Activated CD4-positive, alpha-beta T cell treated with anti-CD3 and anti-CD28 coated beads for 24 hours (primary cell): ENCODE data around the gene CCDC201.
"Not testable (repeated sequence)": the region's sequence is repeated elsewhere in the genome, so short reads cannot be mapped to it uniquely, and the experiment has no call there.

ENCODE experiments used
- DNase-seq, 2 donors: peaks; one replicate each; pipeline ENCODE4 v3.0.0-alpha.2; 2020; ENCODE audit warnings: low read depth in 2 of 2

CCDC201 gene

GRCh38 chr7:45874408-45875131 lies 1.7 kb upstream of the CCDC201 start:
- DNase-seq: no peak

GRCh38 chr7:45873355-45873754 lies 473 bp upstream of the CCDC201 start:
- no peak for DNase-seq

DNA sequence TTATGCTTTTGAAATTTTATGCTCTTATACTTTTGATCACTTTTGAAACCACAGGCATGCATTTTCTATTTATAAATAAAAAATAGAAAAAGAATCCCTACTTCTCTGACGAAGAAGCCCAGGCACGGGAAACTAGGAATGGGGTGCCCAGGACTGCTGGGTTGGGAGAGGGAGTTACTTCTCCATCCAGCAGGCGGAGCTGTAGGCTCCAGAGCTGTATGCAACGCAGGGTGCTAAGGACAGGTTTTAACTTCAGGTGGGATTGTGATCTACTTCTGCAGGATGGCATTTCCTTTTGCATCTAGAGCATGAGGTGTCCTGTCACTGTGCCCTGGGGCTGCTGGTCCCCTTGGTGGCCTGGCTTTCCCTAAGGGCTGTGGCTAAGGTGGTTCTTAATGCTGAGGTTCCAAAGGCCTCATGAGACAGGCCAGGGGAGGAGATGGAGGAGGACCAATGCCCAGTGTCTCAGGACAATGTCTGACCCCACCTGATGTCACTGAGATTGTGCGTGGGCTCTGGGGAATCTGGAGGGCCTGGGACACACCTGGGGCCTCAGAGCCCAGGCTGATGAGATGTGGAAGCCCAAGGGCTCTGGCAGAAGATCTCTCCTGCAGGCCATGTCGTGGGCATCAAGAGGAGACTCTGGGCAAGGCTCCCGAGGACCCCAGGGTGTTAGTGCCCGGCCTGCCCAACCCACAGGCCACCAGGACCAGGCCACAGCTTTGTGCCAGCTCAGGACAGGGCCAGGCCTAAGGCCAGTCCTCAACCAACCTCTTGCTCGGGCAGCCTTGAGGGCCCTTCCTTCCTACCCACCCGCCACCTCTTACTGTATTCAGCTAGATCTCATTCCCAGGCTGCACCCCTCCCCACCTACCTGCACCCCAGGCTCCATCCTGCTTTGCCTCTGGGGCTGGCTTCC lies 507 bp downstream of the CCDC201 start:
- no peak for DNase-seq

- no peak for DNase-seq
These were observed 3.5 kb downstream of the CCDC201 start for GRCh38 chr7:45869426-45869825.

GRCh38 chr7:45867471-45867870 lies 5.4 kb downstream of the CCDC201 start:
- DNase-seq: no peak

- no peak for DNase-seq
These were observed 7.1 kb downstream of the CCDC201 start for GRCh38 chr7:45865594-45866410.

GRCh38 chr7:45863715-45864114 lies 9.2 kb downstream of the CCDC201 start:
- no peak for DNase-seq

DNA sequence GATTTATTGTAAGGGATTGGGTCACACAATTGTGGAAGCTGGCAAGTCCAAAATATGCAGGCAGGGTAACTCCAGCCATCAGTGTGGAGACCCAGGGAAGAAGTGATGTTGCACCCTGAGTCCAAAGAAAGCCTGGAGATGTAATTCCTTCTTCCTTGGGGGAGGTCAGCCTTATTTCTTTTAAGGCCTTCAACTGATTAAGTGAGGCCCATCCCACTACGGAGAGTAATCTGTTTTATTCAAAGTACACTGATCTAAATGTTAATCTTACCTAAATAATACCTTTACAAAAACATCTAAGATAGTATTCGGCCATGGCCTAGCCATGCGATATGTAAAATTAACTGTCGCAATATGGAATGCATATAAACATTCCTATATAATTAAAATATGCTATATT lies 16.0 kb downstream of the CCDC201 start:
- not testable (repeated sequence) for DNase-seq

DNA sequence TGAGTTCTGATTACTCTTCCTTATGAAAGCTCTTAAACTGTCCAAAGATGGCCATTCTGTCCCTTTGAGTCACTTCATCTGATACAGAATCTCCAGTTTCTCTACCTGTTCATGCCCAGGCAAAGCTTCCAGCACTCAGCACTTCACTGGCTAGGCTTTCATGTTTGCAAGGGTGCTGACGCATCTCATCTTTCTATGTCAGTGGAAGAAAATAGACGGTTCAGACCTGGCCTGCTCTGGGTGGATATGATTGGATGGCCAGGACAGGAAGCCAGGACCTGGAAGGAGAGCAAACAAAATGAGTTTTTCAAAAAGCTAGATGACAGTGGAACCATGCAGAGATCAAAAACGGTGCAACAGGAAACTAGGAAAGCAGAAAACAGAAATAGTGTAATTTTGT lies 17.2 kb downstream of the CCDC201 start:
- DNase-seq: not testable (repeated sequence)

DNA sequence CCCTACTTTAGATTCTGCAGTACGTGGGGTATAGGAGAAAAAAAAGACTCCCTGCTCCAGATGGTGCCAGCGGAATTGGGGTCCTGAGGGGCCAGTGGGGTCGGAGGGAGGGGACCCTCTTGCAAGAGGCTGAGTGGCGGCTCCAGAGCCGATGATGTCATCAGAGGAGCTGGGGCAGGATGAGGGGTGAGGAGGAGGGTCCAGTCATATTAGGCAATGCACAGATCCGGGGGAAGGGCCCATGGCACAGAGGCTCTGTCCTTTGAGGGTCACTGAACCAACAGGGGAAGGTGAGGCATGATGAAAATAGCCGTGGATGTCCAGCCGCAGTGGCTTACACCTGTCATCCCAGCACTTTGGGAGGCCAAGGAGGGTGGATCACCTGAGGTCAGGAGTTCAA lies 19.4 kb downstream of the CCDC201 start:
- DNase-seq: not testable (repeated sequence)

DNA sequence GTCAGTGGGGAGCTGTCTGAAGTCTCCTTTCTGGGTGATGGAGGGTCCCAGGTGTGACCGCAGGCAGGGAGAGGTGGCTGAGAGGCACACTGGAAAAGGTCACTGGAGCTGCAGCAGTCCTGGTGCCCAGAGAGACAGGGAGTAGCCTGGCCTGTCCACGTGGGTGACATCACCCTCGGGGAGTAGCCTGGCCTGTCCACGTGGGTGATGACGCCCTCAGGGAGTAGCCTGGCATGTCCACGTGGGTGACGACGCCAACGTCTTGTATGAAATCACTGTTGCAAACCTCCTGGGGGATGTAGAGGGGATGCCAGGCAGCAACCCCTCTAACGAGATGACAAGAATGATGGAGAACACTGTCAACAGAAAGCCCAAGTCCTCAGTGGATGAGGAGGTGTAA lies 19.9 kb downstream of the CCDC201 start:
- DNase-seq: not testable (repeated sequence)

- DNase-seq: not testable (repeated sequence)
These were observed 24.1 kb downstream of the CCDC201 start for GRCh38 chr7:45848734-45849133.

GRCh38 chr7:45846536-45846935 lies 26.3 kb downstream of the CCDC201 start:
- not testable (repeated sequence) for DNase-seq

GRCh38 chr7:45841926-45842717 lies 30.8 kb downstream of the CCDC201 start:
- not testable (repeated sequence) for DNase-seq

- DNase-seq: not testable (repeated sequence)
These were observed 34.0 kb downstream of the CCDC201 start for GRCh38 chr7:45838852-45839251.

DNA sequence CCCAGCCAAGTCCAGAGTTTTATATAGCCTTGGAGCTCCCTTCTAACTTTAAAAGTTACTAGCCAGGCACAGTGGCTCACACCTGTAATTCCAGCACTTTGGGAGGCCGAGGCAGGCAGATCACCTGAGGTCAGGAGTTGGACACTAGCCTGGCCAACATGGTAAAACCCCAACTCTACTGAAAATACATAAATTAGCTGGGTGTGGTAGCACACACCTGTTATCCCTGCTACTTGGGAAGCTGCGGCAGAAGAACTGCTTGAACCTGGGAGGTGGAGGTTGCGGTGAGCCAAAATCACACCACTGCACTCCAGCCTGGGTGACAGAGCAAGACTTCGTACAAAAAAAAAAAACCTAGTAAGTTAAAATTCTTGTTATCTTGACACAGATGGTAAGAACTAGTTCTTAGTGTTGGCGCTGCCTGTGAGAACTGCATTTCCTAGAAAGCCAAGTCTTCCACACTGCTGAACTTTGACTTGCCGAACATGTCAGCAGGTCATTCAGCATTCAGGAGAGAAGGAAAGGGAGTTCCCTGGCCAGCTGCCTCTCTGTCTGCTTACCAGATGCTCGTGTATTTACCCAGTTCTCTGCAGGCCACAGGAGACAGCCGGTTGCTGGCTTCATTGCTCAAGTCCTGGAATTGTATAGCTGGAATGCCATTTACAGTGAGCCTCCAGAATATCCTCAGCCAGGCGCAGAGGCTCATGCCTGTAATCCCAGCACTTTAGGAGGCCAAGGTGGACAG lies 40.3 kb downstream of the CCDC201 start:
- not testable (repeated sequence) for DNase-seq

- not testable (repeated sequence) for DNase-seq
These were observed 43.0 kb downstream of the CCDC201 start for GRCh38 chr7:45829846-45830245.

- not testable (repeated sequence) for DNase-seq
These were observed 45.2 kb downstream of the CCDC201 start for GRCh38 chr7:45827731-45828130.

DNA sequence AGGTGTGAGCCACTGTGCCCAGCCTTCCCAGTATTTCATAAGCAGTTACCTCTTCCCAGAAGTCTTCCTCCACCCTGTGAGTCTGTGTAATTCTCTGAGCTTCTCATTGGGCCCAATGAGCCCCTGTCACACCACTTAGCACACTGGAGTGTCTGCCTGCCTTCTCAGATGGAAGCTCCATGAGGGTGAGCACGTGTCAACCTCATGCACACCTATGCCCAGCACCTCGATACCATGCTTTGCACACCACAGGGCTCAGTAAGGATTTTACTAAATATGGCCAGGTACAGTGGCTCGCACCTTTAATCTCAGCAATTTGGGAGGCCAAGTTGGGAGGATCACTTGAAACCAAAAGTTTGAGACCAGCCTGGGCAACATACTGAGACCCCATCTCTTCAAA lies 46.3 kb downstream of the CCDC201 start:
- DNase-seq: not testable (repeated sequence)

DNA sequence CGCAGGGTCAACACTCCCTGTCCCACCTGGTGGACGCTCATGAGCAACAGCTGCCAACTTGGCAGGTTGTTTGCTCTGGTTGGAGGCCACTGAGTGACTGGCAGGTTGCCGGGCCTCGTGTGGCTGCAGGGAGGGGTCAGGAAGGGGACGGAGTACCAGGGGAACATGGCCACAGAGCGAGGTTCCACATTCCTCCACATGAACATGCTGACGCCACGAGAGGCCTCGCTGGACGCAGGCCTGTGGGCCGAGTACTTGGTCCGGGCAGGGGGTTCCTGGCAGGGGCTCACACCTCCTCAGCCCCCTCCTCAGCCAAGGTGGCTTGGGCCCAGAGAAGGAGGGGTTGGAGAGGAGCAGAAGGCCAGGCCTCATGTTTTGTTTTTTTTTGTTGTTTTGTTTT lies 54.1 kb downstream of the CCDC201 start:
- DNase-seq: not testable (repeated sequence)
